ENCODE measurements around the gene SHC3. TPM values are rescaled to one million over a fixed set of nuclear protein-coding genes. Genes with fewer than 3 reads are reported as not detected.

The SHC3 gene
- total RNA-seq, 1 experiment from 2014 or later, result 0.69 TPM

DNA sequence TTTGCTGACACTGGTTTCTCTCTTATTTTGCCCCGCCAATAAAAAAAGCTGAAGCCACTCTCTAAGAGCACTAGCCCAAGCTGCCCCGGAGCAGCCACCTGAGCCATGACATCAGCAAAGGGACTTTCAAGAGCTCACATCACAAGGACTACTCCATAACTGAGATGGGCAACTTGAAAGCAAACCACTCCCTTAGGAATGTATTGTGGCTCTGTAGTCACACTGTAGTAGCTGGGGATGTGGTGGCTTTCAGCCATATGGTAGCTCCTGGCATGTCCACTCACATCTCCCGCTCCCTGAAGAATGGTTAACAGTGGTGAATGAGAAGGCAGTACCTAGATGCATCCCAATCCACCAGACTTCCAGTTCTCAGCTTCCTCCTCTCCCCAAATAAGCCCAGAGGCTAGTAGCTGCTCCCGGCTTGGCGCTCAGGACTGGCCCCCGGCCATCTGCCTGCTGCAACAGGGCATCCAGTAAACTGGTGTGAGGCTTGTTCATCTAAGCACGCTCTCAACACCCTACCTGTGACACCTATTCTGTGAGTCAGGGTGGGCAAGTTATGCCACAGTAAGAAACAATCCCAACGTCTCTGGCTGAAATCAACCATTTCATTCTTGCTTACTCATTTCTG is 123.6 kb downstream of the SHC3 start:
- Histone ChIP-seq H3K36me3 (no peaks in the 10 kb centered on the region), H3K9me3 (no peaks in the 10 kb centered on the region), H3K27me3 (no peaks in the 10 kb centered on the region), H3K4me3 (no peak overlapping the region)
- DNase-seq, result no peak

- no peaks in the 10 kb centered on the region for H3K27me3 ChIP-seq
- H3K9me3 ChIP-seq, result no peaks in the 10 kb centered on the region
- H3K4me3 ChIP-seq, result no peak overlapping the region
- H3K36me3 ChIP-seq, result no peaks in the 10 kb centered on the region
- DNase-seq, result no peak
These were observed 125.3 kb downstream of the SHC3 start for GRCh38 chr9:89053301-89053700.

DNA sequence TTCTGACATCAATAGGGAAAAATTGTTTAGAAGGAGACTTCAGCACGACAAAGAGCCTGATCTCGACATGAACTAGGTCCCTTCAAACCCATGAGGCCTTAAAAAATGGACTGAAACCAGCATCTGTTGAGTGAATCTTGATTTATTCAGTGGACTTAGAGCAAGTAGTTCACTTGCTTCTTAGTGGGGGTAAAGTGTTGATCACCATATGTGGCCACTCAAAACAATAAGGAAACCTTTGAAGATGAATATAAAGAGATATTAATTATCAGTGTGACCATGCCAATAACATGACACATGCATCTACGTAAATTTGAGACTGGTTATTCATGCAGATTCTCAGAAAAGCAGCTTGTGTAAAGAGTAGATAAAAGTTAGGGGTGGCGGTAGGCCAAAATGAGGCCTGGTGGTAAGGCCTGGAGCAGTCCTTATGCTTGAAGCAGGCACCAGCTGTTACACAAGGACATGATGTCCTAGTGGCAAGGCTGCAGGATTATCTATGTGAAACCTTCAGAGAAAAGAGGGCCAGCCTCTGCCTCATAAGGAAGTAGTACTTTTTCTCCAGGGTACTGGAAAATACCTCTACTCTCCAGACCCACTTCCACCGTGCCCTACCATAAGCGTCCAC is 126.0 kb downstream of the SHC3 start:
- Histone ChIP-seq H3K9me3 (no peaks in the 10 kb centered on the region), H3K27me3 (no peaks in the 10 kb centered on the region), H3K36me3 (no peaks in the 10 kb centered on the region), H3K4me3 (no peak overlapping the region)
- no peak for DNase-seq

DNA sequence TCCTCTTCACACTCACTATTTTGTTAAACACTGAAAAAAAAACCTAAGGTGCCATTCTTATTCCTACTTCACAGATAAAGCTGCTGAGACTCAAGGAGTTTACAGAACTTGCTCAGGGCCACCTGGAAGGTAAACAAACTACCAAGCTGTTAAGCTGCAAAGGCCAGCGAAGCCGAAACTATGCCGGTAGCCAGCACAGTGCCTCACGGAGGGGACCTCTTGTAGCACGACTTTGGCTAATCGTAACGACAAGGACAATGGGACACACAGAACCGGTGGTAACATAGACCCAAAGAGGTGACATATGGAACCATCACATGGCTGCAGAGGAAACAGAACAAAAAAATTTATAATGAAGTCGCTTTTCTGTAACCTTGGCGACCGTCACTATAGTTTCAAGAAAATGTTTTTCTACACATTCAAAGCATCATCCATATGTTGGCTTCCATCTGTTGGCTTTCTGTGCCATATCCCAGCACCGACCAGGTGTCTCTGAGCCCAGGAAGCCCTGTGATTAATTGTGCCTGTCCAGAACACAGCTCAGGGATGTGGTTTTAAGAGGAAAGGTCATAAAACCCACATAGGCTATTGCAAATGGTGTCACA is 127.1 kb downstream of the SHC3 start:
- Histone ChIP-seq H3K36me3 (no peaks in the 10 kb centered on the region), H3K27me3 (no peaks in the 10 kb centered on the region), H3K4me3 (no peak overlapping the region), H3K9me3 (no peaks in the 10 kb centered on the region)
- DNase-seq, result no peak

DNA sequence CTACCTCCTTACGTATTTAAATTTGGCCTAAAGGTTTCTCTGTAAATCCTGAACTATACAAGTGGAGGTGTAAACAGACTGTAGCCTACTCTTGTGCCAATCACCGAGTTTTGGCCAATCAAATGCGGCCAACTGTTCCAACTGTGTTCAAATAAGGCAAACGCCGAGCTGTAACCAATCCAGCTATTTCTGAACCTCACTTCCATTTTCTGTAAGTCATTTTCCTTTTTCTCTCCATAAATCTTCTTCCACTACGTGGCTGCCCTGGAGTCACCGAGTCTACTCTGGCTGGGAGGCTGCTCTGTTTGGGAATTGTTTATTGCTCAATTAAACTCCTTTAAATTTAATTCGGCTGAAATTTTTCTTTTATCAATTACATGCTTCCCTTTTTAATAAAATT is 129.0 kb downstream of the SHC3 start:
- Histone ChIP-seq H3K4me3 (no peak overlapping the region), H3K9me3 (no peaks in the 10 kb centered on the region), H3K36me3 (no peaks in the 10 kb centered on the region), H3K27me3 (no peaks in the 10 kb centered on the region)
- DNase-seq, result no peak

DNA sequence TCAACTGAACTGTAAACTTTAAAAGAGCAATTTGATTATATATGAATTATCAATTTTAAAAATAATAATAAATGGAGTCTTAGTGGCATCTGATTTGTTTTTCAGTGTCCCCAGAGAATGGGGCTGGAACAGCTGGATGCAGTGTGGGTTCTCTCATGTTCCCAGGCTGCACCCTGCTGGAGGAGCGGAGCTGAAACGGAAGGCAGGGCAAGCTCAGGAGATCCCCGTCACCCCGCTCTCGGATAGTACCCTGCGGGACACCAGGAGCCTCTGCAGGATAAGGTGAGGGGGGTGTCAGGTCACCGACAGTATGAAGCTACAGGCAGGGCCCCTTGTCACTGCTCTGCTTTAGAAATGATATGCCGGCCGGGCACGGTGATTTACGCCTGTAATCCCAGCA is 130.0 kb downstream of the SHC3 start:
- no peak overlapping the region for H3K4me3 ChIP-seq
- H3K36me3 ChIP-seq, result no peaks in the 10 kb centered on the region
- no peak for DNase-seq
- H3K9me3 ChIP-seq, result no peaks in the 10 kb centered on the region
- no peaks in the 10 kb centered on the region for H3K27me3 ChIP-seq

GRCh38 chr9:89047667-89048066 is 131.0 kb downstream of the SHC3 start:
- DNase-seq, result no peak
- no peak overlapping the region for H3K4me3 ChIP-seq

DNA sequence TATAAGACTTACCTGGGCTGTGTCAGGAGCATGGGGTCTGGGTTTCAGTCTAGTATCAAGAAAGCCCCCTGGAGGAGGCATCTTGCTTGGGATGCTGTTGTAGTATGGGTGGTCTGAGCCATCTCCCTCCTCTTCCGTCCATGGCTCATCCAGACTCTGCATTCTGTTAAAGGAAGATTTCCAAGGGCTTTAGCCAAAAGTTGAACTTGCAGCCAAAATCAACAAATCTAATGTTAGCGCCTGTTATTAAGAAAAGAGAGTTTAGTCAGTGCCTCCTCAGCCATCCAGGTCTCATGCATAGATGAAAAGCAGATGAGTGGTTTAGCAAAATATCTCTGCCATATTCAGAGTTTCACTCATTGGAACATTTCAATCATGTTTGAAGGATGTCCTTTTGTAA is 131.8 kb downstream of the SHC3 start:
- DNase-seq, result no peak
- H3K36me3 ChIP-seq, result no peaks in the 10 kb centered on the region
- H3K4me3 ChIP-seq, result no peak overlapping the region
- no peaks in the 10 kb centered on the region for H3K27me3 ChIP-seq
- H3K9me3 ChIP-seq, result no peaks in the 10 kb centered on the region

More at GRCh38 chr9:89047667-89048066, 131.0 kb downstream of the SHC3 start:
- no peaks in the 10 kb centered on the region for H3K9me3 ChIP-seq
- no peaks in the 10 kb centered on the region for H3K27me3 ChIP-seq
- H3K36me3 ChIP-seq, result no peaks in the 10 kb centered on the region

- no peak for DNase-seq
- H3K4me3 ChIP-seq, result no peak overlapping the region
These were observed 133.7 kb downstream of the SHC3 start for GRCh38 chr9:89044881-89045280.

GRCh38 chr9:89044104-89044503 is 134.5 kb downstream of the SHC3 start:
- H3K4me3 ChIP-seq, result no peak overlapping the region
- no peaks in the 10 kb centered on the region for H3K36me3 ChIP-seq
- no peaks in the 10 kb centered on the region for H3K9me3 ChIP-seq
- DNase-seq, result no peak
- no peaks in the 10 kb centered on the region for H3K27me3 ChIP-seq

More at GRCh38 chr9:89044881-89045280, 133.7 kb downstream of the SHC3 start:
- no peaks in the 10 kb centered on the region for H3K9me3 ChIP-seq
- no peaks in the 10 kb centered on the region for H3K36me3 ChIP-seq
- H3K27me3 ChIP-seq, result no peaks in the 10 kb centered on the region

DNA sequence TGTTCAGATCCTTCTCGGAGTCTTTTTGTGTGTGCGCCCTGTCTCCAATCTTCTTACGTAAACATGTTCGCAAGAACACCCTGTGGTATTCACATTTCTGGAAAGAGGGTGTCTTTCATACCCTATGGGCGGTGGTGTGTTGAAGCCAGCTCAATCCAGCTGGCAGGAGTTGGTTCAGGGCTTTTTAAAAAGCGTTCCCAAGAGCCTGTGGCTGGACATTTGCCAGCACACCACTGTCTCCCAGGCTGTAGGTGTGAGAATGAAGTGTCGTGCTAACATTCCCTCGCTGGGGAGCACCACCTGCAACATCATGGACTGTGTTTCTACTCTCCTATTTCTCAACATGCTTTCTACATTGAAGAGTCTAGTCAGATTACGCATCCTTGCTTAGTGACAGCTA is 135.6 kb downstream of the SHC3 start:
- no peak for DNase-seq
- Histone ChIP-seq H3K9me3 (no peaks in the 10 kb centered on the region), H3K4me3 (no peak overlapping the region)

DNA sequence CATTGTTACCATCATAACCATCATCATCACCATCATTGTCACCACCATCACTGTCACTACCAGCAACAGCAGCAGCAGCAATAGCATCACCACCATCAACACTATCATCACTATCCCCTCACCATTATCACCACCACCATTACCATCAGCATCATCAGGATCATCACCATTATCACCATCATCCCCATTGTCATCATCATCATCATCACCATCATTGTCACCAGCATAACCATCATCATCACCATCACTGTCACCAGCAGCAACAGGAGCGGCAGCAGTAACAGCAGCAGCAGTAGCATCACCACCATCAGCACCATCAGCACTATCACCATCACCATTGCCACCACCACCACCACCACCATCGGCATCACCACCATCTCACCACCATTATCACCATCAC is 139.0 kb downstream of the SHC3 start:
- no peaks in the 10 kb centered on the region for H3K27me3 ChIP-seq
- H3K36me3 ChIP-seq, result no peaks in the 10 kb centered on the region
- no peak for DNase-seq
- no peak overlapping the region for H3K4me3 ChIP-seq
- no peaks in the 10 kb centered on the region for H3K9me3 ChIP-seq

More for the DNA sequence above, 135.6 kb downstream of the SHC3 start:
- Histone ChIP-seq H3K27me3 (no peaks in the 10 kb centered on the region), H3K36me3 (no peaks in the 10 kb centered on the region)

GRCh38 chr9:89039104-89039465 is 139.5 kb downstream of the SHC3 start:
- H3K4me3 ChIP-seq, result no peak overlapping the region

GRCh38 chr9:89038382-89039103 is 140.1 kb downstream of the SHC3 start:
- Histone ChIP-seq H3K27me3 (no peaks in the 10 kb centered on the region), H3K4me3 (no peak overlapping the region), H3K9me3 (no peaks in the 10 kb centered on the region), H3K36me3 (no peaks in the 10 kb centered on the region)
- DNase-seq, result peak; percentile 82

More at GRCh38 chr9:89039104-89039465, 139.5 kb downstream of the SHC3 start:
- Histone ChIP-seq H3K27me3 (no peaks in the 10 kb centered on the region), H3K9me3 (no peaks in the 10 kb centered on the region), H3K36me3 (no peaks in the 10 kb centered on the region)
- no peak for DNase-seq

DNA sequence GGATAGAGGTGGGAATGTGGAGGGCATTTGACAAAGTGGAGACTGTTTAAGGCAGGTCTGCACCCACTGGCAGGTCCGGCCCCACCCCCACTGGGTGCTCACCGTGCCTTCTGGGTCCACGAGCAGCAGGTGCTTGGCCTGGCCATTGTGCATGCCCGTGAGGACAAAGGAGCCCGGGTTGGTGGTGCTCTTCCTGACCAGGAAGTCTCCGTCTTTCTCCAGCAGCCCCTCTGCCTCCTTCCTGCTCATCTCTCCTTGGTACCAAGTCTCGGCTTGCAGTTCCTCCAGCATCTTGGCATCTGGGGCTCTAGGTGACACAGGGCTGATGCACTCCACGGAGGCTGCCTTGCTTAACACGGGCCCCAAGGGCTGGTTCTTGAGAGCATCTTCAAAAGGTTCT is 140.7 kb downstream of the SHC3 start:
- no peaks in the 10 kb centered on the region for H3K9me3 ChIP-seq
- no peaks in the 10 kb centered on the region for H3K27me3 ChIP-seq
- no peaks in the 10 kb centered on the region for H3K36me3 ChIP-seq
- no peak for DNase-seq
- no peak overlapping the region for H3K4me3 ChIP-seq

GRCh38 chr9:89037346-89037745 is 141.3 kb downstream of the SHC3 start:
- Histone ChIP-seq H3K4me3 (no peak overlapping the region), H3K27me3 (no peaks in the 10 kb centered on the region), H3K9me3 (no peaks in the 10 kb centered on the region), H3K36me3 (no peaks in the 10 kb centered on the region)
- DNase-seq, result no peak

DNA sequence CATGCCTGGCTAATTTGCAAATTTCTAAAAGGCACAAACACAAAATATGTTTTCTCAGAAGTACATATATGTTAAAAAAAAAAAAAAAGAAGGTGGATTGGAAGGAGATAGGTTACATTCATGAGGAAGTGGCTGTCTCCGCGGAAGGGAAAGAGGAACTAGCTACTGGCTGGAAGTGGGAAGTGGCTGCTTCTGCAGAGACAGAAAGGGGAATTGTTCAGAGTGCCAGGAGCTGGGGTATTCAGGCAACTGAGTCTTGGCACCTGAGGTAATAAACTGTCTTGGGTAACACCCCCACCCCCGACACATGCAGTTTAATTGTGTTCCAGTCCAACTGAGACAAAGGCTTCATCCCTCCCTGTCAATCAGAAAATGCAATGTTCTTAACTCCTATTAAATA is 141.7 kb downstream of the SHC3 start:
- Histone ChIP-seq H3K9me3 (no peaks in the 10 kb centered on the region), H3K36me3 (no peaks in the 10 kb centered on the region), H3K4me3 (no peak overlapping the region), H3K27me3 (no peaks in the 10 kb centered on the region)
- no peak for DNase-seq

All from MG63 (cell line).